ENCODE data around the gene FSTL4.

The FSTL4 gene

DNA sequence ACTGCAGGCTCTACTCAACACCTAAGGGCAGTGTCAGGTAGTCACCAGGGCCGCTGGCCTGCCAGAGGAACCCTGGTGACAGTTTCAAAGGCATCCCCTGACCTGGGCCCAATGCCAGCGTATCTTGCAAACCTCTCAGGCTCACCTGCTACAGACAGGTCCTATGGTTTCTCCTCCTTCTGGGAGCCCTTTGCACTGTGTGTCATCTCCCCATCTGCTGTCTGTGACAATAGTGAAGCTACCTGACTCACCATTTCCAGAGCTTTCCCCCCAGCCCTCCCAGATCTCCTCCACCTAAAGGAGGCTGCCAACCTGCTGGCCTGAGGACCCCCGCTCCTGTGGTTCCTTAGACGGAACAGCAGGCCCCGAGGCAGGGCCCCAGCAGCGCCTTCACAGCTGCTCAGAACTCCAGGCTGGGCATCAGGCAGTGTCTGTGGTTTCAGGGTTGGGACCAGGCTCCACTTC lies 203.1 kb downstream of the FSTL4 start:
- TF ChIP-seq, protein P1, sequence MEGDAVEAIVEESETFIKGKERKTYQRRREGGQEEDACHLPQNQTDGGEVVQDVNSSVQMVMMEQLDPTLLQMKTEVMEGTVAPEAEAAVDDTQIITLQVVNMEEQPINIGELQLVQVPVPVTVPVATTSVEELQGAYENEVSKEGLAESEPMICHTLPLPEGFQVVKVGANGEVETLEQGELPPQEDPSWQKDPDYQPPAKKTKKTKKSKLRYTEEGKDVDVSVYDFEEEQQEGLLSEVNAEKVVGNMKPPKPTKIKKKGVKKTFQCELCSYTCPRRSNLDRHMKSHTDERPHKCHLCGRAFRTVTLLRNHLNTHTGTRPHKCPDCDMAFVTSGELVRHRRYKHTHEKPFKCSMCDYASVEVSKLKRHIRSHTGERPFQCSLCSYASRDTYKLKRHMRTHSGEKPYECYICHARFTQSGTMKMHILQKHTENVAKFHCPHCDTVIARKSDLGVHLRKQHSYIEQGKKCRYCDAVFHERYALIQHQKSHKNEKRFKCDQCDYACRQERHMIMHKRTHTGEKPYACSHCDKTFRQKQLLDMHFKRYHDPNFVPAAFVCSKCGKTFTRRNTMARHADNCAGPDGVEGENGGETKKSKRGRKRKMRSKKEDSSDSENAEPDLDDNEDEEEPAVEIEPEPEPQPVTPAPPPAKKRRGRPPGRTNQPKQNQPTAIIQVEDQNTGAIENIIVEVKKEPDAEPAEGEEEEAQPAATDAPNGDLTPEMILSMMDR (IDR thresholded peaks at IDR 0.05; ENCODE audit: low read depth, low read length), result no peak
- in situ Hi-C loops (cut with HindIII; ENCODE audit: low sequenced_read_pairs), result no loop called here
- DNase-seq (ENCODE audit: low read depth, low spot score), result no peak
- H3K4me3 ChIP-seq (ENCODE audit: low read depth, low read length), result no peak overlapping the region

DNA sequence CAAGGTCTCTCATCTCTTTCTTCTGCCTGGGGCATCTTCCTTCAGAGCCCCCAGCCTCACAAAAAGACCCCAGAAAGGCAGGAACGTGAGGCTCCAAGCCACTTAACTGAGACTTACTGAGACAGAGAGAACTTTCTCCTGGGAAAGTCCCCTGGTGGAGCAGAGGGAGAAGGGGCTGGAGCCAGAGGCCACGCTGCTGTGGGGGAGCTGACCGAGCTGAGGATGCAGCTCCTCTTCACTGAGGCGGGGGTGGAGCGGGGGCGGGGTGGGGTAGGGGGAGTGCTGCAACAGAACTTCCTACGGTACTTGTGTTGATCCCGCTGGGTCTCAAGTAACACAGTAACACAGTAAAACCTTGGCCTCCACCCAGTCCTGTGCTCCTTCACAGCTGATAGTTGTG lies 204.0 kb downstream of the FSTL4 start:
- TF ChIP-seq, protein P1 (IDR thresholded peaks at IDR 0.05; ENCODE audit: low read depth, low read length), result no peak
- H3K4me3 ChIP-seq (ENCODE audit: low read depth, low read length), result no peak overlapping the region
- in situ Hi-C loops (cut with HindIII; ENCODE audit: low sequenced_read_pairs), result no loop called here
- no peak for DNase-seq (ENCODE audit: low read depth, low spot score)

DNA sequence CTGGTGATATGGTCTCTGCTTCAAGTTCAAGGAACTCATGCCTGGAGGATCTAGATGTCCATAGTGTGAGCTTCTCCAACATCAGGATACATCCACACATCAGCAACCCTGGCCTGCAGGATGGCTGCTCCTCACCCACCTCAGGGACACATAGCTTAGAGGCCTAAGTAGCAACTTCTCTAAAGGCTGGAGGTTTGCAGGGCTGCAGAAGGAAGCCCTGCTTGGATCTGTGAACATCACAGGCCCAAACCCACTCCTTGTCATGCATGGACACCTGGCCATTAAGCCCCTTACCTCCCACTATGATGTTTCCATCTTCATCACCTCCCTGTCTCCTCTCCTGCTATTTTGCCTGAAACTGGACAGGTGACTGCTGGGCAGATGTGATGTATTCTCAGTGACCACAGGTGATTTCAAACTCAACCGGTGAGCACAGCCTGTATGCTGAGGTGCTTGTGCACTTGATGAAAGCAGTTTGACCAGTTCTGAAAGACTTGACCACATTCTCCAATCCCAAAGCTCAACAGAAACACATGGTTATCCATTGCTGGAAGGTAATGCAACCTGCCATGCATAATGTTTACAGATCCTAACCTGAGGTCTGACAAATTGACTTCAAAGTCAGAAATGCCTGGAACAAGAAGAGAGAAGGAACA lies 205.2 kb downstream of the FSTL4 start:
- in situ Hi-C loops (cut with HindIII; ENCODE audit: low sequenced_read_pairs), result no loop called here
- TF ChIP-seq, protein P1 (IDR thresholded peaks at IDR 0.05; ENCODE audit: low read depth, low read length), result no peak
- H3K4me3 ChIP-seq (ENCODE audit: low read depth, low read length), result no peak overlapping the region
- no peak for DNase-seq (ENCODE audit: low read depth, low spot score)

DNA sequence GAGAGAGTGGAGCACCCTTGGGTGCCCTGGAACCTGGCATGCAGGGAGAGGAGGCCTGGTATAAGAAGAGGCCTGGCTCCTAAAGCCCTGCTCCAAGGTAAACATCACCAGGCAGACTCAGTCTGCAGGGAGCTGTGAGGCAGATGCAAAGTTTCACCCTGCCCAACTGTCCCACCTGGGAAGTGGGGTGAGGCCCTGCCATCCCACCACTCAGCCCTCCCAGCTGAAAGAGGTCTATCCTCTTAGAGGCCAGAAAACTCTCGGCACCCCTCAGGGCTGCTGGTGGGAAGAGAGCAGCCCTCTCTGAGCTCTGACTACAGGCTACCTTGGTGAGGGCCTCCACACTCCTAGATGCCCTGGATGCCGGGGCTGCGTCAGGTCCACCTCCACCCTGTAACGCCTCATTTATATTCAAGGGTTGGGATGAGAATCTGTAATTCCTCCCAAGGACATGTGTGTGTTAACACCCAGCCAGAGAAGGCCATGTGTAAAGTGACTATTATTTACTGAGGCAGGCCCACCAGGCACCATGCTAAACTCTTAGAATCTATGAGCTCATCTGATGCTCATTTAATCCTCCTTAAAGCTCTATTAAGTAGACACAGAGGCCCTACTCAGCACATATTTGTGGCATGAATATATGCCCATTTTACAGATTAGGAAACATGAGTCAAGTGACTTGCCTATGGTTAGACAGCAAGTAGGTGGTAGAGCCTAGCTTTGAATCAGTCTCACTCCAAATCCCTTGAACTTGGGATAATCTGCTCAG lies 205.9 kb downstream of the FSTL4 start:
- DNase-seq (ENCODE audit: low read depth, low spot score), result no peak
- TF ChIP-seq, protein P1 (IDR thresholded peaks at IDR 0.05; ENCODE audit: low read depth, low read length), result no peak
- in situ Hi-C loops (cut with HindIII; ENCODE audit: low sequenced_read_pairs), result no loop called here
- H3K4me3 ChIP-seq (ENCODE audit: low read depth, low read length), result no peak overlapping the region

DNA sequence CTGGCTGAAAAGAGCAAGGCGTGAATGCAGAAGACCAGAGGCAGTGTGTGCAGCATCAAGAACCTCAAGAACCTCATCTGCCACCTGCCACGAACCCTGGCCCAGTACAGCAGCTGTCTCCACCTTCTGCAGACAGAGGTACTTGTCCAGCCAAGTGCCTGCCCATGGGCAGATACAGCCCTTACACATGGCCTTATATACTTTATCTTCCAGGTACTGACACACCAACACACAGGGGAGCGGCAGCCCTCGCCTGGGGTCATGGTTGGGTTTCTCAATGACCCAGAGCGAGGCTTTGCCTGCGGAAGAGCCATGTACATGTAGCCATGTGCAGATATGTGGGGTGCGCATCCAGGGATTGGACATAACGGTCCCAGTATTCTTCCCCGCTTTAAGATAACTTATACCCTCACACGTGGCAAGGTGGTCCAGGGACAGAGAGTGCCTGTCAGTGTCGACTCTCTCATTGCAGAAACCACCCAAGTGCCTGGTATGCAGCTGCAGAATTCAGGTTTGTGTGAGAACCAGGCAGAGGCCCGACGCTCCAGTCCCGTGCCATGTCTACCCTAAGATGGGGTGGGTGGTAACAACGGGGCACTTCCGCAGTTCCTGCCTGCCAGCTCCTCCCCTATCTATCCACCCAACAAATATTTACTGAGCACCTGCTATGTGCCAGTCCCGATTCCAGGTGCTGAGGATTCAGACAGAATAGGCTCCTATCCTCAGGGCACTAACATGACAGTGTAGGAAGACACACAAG lies 206.9 kb downstream of the FSTL4 start:
- H3K4me3 ChIP-seq (ENCODE audit: low read depth, low read length), result no peak overlapping the region
- in situ Hi-C loops (cut with HindIII; ENCODE audit: low sequenced_read_pairs), result no loop called here
- no peak for DNase-seq (ENCODE audit: low read depth, low spot score)
- TF ChIP-seq, protein P1 (IDR thresholded peaks at IDR 0.05; ENCODE audit: low read depth, low read length), result no peak

DNA sequence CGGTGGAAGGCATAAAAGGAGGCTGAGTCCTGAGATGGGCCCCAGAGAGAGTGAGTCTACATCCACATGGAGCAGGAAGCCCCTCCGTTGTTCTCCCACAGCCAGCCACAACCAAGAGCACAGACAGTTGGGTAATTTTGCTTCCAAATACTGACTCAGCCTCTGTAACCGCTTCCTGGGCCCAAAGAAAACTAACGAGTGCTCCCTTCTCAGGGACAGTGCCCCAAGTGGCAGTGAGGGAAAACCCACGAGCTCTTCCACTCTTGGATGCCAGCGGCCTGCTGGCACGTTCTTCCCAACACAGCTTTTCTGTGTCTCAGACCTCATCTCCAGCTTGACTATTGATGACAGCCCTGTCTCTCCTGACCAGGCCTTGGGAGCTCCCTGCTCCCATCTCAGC lies 207.6 kb downstream of the FSTL4 start:
- no peak for DNase-seq (ENCODE audit: low read depth, low spot score)
- TF ChIP-seq, protein P1 (IDR thresholded peaks at IDR 0.05; ENCODE audit: low read depth, low read length), result no peak
- H3K4me3 ChIP-seq (ENCODE audit: low read depth, low read length), result no peak overlapping the region
- in situ Hi-C loops (cut with HindIII; ENCODE audit: low sequenced_read_pairs), result no loop called here

Measured in astrocyte of the spinal cord (primary cell).